GM10248 (cell line): Measurements from ENCODE around the gene TLR9.
"Not testable (repeated sequence)": the region's sequence is repeated elsewhere in the genome, so short reads cannot be mapped to it uniquely, and the experiment has no call there.

ENCODE experiments used
- CTCF ChIA-PET: fragments of 300-600 bp; sonication (Branson Sonifier 250); formaldehyde crosslinking; extraction: SDS; loops from one replicate; lab custom pipeline; 2021; ENCODE audit warnings: antibody characterized with exemption; lab: Yijun Ruan, JAX
- POLR2A ChIA-PET: fragments of 350-650 bp; sonication (Branson Sonifier 250); formaldehyde crosslinking; extraction: SDS; loops from one replicate; lab custom pipeline; 2020; ENCODE audit warnings: antibody characterized with exemption; lab: Yijun Ruan, JAX
- DNase-seq: peaks from one replicate; pipeline ENCODE4 v3.0.0; 2012; ENCODE audit errors: extremely low spot score
- TF ChIP-seq, protein P1 (sequence below): IDR thresholded peaks from 2 replicates; pipeline ENCODE4 v1.5.1; 2012; ENCODE audit warnings: mild to moderate bottlenecking, low read depth; ENCODE audit errors: extremely low read depth, missing control alignments, control extremely low read depth

The TLR9 gene, protein sequence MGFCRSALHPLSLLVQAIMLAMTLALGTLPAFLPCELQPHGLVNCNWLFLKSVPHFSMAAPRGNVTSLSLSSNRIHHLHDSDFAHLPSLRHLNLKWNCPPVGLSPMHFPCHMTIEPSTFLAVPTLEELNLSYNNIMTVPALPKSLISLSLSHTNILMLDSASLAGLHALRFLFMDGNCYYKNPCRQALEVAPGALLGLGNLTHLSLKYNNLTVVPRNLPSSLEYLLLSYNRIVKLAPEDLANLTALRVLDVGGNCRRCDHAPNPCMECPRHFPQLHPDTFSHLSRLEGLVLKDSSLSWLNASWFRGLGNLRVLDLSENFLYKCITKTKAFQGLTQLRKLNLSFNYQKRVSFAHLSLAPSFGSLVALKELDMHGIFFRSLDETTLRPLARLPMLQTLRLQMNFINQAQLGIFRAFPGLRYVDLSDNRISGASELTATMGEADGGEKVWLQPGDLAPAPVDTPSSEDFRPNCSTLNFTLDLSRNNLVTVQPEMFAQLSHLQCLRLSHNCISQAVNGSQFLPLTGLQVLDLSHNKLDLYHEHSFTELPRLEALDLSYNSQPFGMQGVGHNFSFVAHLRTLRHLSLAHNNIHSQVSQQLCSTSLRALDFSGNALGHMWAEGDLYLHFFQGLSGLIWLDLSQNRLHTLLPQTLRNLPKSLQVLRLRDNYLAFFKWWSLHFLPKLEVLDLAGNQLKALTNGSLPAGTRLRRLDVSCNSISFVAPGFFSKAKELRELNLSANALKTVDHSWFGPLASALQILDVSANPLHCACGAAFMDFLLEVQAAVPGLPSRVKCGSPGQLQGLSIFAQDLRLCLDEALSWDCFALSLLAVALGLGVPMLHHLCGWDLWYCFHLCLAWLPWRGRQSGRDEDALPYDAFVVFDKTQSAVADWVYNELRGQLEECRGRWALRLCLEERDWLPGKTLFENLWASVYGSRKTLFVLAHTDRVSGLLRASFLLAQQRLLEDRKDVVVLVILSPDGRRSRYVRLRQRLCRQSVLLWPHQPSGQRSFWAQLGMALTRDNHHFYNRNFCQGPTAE

DNA sequence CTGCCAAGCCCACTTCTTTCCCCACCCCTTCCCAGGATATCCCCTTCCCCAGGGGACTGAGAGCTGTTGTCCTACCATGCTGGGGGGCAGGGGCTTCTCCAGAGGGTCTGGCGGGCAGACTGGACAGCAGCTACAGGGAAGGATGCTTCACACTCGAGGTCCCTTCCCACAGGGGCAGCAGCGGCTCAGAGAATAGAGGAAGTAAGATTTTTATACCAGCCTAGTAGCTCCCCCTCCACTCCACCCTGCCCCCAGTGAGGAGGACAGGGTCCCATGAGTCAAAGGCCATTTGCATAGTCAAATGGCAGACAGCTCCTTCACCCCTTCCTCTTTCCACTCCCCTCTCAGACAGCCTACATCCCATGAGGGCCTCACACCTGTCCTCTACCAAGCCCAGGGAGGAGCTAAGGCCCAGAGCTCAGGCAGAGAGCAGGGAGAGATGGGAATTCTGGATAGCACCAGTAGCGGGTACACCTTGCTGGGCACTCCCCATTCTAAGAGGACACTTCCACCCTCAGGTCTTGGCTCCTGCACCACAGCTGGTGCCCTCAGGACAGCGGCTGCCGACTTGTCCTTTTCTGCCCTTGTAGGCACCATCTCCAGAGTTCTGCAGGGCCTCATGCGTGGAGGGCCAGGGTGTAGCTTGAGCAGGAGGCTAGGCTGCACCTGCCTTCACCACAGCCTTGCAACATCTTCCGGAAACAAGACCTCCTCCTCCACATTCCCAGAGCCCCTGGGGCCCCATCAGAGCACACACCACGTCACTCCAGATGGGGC, at the start of gene TLR9:
TLR9 (minus strand) TSS at position 194 of the 777 bp plus-strand sequence; CDS start at position 78, 116 bp downstream.
- DNase-seq = peak; percentile 85
- POLR2A ChIA-PET = interaction anchor here (0.7 to 1.3 kb wide), 3 partner anchors 9 to 221 kb away, joined by 3 to 4 read pairs (median 3); partner anchors contain the start of gene WDR82
- TF ChIP-seq, protein P1, sequence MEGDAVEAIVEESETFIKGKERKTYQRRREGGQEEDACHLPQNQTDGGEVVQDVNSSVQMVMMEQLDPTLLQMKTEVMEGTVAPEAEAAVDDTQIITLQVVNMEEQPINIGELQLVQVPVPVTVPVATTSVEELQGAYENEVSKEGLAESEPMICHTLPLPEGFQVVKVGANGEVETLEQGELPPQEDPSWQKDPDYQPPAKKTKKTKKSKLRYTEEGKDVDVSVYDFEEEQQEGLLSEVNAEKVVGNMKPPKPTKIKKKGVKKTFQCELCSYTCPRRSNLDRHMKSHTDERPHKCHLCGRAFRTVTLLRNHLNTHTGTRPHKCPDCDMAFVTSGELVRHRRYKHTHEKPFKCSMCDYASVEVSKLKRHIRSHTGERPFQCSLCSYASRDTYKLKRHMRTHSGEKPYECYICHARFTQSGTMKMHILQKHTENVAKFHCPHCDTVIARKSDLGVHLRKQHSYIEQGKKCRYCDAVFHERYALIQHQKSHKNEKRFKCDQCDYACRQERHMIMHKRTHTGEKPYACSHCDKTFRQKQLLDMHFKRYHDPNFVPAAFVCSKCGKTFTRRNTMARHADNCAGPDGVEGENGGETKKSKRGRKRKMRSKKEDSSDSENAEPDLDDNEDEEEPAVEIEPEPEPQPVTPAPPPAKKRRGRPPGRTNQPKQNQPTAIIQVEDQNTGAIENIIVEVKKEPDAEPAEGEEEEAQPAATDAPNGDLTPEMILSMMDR = no peak
- CTCF ChIA-PET = interaction anchor here (0.7 to 11.6 kb wide), 17 partner anchors 9 to 233 kb away, joined by 3 to 140 read pairs (median 4); partner anchors contain the start of gene TWF2

DNA sequence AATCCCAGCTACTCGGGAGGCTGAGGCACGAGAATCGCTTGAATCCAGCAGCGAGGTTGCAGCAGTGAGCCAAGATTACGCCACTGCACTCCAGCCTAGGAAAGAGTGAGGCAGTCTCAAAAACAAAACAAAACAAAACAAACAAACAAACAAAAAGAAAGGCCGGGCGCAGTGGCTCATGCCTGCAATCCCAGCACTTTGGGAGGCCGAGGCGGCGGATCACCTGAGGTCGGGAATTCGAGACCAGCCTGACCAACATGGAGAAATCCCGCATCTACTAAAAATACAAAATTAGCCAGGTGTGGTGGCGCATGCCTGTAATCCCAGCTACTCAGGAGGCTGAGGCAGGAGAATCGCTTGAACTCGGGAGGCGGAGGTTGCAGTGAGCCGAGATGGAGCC, 49.3 kb upstream of the TLR9 start:
- DNase-seq, CTCF ChIA-PET: not testable (repeated sequence)
- POLR2A ChIA-PET = interaction anchor here (0.5 kb wide), 1 partner anchor 22 kb away, joined by 5 read pairs; no protein-coding TSS in a partner anchor

DNA sequence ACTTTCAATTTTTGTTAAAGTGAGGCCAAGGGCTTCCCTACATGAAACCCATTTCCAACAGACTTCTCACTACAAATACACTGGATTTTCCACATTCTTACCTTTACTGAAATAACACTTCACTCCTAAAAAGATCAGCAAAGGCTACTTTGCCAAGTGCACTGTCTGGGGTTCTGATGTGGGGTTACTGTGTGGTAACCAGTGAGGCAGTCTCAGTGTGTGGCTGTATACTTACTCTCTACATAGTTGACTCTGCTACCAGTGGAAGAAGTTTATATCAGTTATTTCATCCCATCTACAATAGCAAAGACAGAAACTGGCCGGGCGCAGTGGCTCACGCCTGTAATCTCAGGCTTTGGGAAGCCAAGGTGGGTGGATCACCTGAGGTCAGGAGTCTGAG, 47.4 kb upstream of the TLR9 start:
- DNase-seq = no peak
- TF ChIP-seq, protein P1 = no peak
- ChIA-PET CTCF (interaction anchor here (0.9 to 2.5 kb wide), 3 partner anchors 13 to 52 kb away, joined by 3 to 17 read pairs (median 9); no protein-coding TSS in a partner anchor), POLR2A (no interaction called here)

DNA sequence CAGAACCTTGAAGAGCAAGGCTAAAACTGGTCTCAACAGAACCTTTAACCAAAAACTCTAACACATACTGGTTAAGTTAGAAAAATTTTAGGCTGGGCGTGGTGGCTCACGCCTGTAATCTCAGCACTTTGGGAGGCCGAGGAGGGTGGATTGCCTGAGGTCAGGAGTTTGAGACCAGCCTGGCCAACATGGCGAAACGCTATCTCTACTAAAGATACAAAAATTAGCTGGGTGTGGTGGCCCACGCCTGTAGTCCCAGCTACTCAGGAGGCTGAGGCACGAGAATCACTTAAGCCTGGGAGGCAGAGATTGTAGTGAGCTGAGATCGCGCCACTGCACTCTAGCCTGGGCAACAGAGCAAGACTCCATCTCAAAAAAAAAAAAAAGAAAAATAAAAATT, 46.7 kb upstream of the TLR9 start:
- ChIA-PET POLR2A (interaction anchor here (1.1 kb wide), 1 partner anchor 19 kb away, joined by 3 read pairs; no protein-coding TSS in a partner anchor), CTCF (interaction anchor here (0.9 to 2.5 kb wide), 6 partner anchors 12 to 51 kb away, joined by 3 to 17 read pairs (median 8); no protein-coding TSS in a partner anchor)
- not testable (repeated sequence) for DNase-seq

DNA sequence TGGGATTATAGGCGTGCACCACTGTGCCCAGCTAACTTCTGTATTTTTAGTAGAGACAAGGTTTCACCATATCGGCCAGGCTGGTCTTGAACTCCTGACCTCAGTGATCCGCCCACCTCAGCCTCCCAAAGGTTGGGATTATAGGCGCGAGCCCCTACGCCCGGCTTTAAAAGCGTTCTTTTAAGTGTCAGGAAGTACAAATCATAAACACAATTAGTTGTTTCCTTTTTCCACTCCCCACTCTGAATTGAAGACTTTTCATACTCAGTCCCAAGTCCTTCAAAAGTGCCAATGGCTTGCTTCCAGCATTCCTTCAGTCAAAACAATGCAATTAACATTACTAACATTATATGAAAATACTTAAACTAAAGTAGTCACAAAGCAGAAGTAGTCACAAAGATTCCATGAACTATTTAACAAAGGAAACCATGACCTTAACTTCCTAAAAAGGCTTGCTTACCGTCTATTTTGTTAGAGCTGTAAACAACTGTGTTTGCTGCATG, 44.9 kb upstream of the TLR9 start:
- no peak for DNase-seq
- TF ChIP-seq, protein P1 = no peak
- POLR2A ChIA-PET = no interaction called here
- CTCF ChIA-PET = interaction anchor here (1.1 to 2.5 kb wide), 6 partner anchors 10 to 69 kb away, joined by 3 to 17 read pairs (median 6); no protein-coding TSS in a partner anchor

DNA sequence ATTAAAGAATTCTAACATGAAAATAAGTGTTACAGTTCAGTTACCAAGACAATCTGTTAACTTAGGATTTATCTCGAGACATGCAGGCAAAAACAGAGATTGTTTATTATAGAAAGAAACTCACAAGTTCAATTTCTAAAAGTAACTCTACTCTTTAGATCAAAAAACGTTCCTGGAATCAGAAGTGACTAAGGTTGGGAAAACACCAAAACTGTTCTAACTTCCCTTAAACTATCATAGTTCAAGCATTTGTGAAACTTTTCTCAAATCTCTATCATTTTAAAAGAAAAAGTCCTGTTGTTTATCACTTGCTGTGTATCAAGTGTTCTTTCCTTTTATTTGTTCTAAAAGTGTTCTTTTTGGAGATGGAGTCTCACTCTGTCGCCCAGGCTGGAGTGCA, 44.3 kb upstream of the TLR9 start:
- TF ChIP-seq, protein P1 = no peak
- ChIA-PET POLR2A (no interaction called here), CTCF (no interaction called here)
- DNase-seq = no peak
